ENCODE data around the gene GJA4.

GJA4 gene

DNA sequence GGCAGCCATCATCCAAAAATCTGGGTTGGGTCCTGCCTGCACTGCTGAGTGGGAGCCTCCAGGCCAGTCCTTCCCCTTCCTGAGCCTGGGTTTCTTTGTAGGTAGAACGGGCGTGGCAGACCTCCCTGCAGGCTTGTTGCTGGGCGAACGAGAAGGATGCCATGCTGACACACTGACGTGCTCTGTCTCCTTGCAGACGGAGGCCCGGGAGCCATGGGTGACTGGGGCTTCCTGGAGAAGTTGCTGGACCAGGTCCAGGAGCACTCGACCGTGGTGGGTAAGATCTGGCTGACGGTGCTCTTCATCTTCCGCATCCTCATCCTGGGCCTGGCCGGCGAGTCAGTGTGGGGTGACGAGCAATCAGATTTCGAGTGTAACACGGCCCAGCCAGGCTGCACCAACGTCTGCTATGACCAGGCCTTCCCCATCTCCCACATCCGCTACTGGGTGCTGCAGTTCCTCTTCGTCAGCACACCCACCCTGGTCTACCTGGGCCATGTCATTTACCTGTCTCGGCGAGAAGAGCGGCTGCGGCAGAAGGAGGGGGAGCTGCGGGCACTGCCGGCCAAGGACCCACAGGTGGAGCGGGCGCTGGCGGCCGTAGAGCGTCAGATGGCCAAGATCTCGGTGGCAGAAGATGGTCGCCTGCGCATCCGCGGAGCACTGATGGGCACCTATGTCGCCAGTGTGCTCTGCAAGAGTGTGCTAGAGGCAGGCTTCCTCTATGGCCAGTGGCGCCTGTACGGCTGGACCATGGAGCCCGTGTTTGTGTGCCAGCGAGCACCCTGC, 1.4 kb downstream of the GJA4 start:
- TF ChIP-seq, protein P1, sequence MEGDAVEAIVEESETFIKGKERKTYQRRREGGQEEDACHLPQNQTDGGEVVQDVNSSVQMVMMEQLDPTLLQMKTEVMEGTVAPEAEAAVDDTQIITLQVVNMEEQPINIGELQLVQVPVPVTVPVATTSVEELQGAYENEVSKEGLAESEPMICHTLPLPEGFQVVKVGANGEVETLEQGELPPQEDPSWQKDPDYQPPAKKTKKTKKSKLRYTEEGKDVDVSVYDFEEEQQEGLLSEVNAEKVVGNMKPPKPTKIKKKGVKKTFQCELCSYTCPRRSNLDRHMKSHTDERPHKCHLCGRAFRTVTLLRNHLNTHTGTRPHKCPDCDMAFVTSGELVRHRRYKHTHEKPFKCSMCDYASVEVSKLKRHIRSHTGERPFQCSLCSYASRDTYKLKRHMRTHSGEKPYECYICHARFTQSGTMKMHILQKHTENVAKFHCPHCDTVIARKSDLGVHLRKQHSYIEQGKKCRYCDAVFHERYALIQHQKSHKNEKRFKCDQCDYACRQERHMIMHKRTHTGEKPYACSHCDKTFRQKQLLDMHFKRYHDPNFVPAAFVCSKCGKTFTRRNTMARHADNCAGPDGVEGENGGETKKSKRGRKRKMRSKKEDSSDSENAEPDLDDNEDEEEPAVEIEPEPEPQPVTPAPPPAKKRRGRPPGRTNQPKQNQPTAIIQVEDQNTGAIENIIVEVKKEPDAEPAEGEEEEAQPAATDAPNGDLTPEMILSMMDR (IDR thresholded peaks at IDR 0.05; ENCODE audit: low read depth, low read length): no peak
- no peak overlapping the region for H3K4me3 ChIP-seq (ENCODE audit: low read depth, low read length)

GRCh38 chr1:34794790-34795180, 2.0 kb downstream of the GJA4 start:
- H3K4me3 ChIP-seq (ENCODE audit: low read depth, low read length): no peak overlapping the region
- TF ChIP-seq, protein P1 (IDR thresholded peaks at IDR 0.05; ENCODE audit: low read depth, low read length): no peak

- TF ChIP-seq, protein P1 (IDR thresholded peaks at IDR 0.05; ENCODE audit: low read depth, low read length): no peak
- H3K4me3 ChIP-seq (ENCODE audit: low read depth, low read length): no peak overlapping the region
Measured at GRCh38 chr1:34795916-34796315, 3.1 kb downstream of the GJA4 start.

GRCh38 chr1:34796990-34797389, 4.2 kb downstream of the GJA4 start:
- TF ChIP-seq, protein P1 (IDR thresholded peaks at IDR 0.05; ENCODE audit: low read depth, low read length): no peak
- H3K4me3 ChIP-seq (ENCODE audit: low read depth, low read length): no peak overlapping the region

DNA sequence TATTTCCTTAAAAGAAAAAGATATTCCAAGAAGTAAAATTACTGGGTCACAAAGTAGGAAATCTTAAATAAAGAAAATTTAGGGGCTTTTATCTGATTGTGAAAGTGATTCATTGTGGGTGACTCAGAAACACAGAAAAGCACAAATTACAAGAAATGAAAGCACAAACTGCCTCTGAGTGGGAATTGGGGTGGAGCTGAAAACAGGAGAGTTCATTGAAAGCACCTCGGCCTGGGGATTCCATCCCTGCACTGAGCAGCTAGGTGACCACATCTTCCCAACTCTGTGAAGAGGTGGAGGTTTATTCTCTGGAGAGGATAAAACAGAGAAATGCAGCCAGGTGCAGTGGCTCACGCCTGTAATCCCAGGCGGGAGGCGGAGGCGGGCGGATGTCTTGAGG, 7.4 kb downstream of the GJA4 start:
- TF ChIP-seq, protein P1 (IDR thresholded peaks at IDR 0.05; ENCODE audit: low read depth, low read length): no peak
- no peak overlapping the region for H3K4me3 ChIP-seq (ENCODE audit: low read depth, low read length)

DNA sequence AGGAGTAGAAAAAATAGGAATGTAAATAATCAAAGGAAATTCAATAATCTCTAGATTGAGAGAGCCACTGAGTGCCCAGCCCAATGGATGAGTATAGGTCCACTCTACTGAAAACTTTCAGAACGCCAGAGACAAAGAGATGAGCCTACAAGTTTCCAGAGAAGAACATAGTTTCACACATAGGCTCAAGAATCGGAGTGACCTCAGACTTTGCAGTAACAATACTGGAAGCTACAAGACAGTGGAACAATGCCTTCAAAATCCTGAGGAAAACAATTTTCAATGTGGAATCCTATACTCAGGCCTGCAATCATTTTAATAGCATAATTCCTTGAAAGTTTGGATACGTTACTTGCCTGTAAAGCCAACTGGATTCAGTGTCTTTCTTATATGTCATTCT, 11.0 kb downstream of the GJA4 start:
- no peak overlapping the region for H3K4me3 ChIP-seq (ENCODE audit: low read depth, low read length)
- TF ChIP-seq, protein P1 (IDR thresholded peaks at IDR 0.05; ENCODE audit: low read depth, low read length): no peak

DNA sequence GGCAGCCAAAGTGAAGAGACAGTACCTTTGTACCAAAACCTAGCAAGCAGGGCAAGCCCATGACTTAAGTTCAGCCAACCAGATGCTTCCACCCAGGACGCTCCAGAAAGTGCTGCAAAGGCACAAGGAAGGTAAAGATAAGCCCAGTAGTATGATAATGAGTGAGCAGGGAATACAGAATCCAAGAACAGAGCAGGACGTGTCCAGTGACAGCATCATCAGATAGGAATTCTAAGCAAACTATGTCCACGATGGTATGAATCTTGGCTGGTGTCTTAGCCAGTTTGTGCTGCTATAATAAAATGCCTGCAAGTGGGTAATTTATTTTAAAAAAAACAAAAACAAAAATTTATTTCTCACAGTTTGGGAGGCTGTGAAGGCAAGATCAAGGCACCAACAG, 13.6 kb downstream of the GJA4 start:
- no peak overlapping the region for H3K4me3 ChIP-seq (ENCODE audit: low read depth, low read length)
- TF ChIP-seq, protein P1 (IDR thresholded peaks at IDR 0.05; ENCODE audit: low read depth, low read length): no peak

Data from WI38 (cell line).